Measurements from ENCODE around the gene RNF41. TPM values are rescaled to one million over a fixed set of nuclear protein-coding genes. Genes with fewer than 3 reads are reported as not detected.

RNF41 gene
- total and polyA plus RNA-seq, 2 donors (not counting 1 experiment from before 2014, with no cell fraction given): 113 to 129 TPM

DNA sequence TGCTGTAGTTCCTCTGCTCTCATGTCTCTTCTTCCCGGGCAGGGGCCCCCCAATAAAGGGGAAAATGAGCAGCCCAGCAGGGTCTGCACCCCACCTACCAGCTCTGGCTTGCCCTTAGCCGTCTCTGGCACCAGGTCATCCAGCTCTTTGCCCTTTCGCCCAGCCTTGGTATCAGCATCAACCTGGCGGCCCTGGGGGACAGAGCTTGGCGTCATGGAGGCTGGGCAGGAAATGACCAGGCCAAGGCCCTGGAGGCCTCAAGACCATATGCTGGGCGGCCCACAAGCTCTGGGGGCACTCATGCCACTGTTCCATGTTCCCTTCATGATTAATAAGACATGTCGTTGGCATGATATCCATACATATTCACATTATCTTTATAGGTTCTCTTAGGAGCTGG is 48.9 kb downstream of the RNF41 start:
- Histone ChIP-seq H4K20me1 (ENCODE audit: control insufficient read depth, insufficient read depth, low read length, poor library complexity, severe bottlenecking) (no peaks in the 10 kb centered on the region), H3K27me3 (replicated peaks in 1 of 4; ENCODE audit: control extremely low read depth in 1 of 4, control insufficient read depth in 3 of 4, insufficient read depth in 4 of 4, low read length in 3 of 4) (no peaks in the 10 kb centered on the region), H2AFZ (ENCODE audit: insufficient read depth, low read depth, low read length, poor library complexity, severe bottlenecking) (no peak overlapping the region), H3K27ac (ENCODE audit: low read length in 2 of 2) (no peak overlapping the region), H3K4me2 (replicated peaks; ENCODE audit: low read depth, low read length, poor library complexity, severe bottlenecking) (no peak overlapping the region), H3K9ac (ENCODE audit: low read length) (no peak overlapping the region), H3K4me3 (ENCODE audit: control extremely low read depth in 1 of 5, extremely low read depth in 1 of 5, insufficient read depth in 1 of 5, low read depth in 2 of 5, low read length in 4 of 5) (no peak overlapping the region), H3K4me1 (ENCODE audit: control insufficient read depth in 2 of 2, insufficient read depth in 2 of 2, low read length in 2 of 2) (no peaks in the 10 kb centered on the region), H3K36me3 (replicated peaks in 1 of 2; ENCODE audit: control extremely low read depth in 1 of 2, control insufficient read depth in 1 of 2, extremely low read depth in 1 of 2, insufficient read depth in 2 of 2, low read length in 1 of 2) (peaks cover 3 to 72% of the 10 kb centered on the region in 2 experiments), H3K79me2 (ENCODE audit: control insufficient read depth, insufficient read depth, low read length) (no peaks in the 10 kb centered on the region), H3K9me3 (ENCODE audit: control extremely low read depth in 1 of 3, control insufficient read depth in 2 of 3, insufficient read depth in 1 of 3, low read length in 2 of 3) (no peaks in the 10 kb centered on the region)
- Mint-ChIP-seq H3K9me3 (ENCODE audit: insufficient read depth) (no peaks in the 10 kb centered on the region), H3K27ac (no peak overlapping the region), H3K27me3 (no peaks in the 10 kb centered on the region), H3K4me1 (no peaks in the 10 kb centered on the region), H3K4me3 (no peak overlapping the region)
- ChIA-PET POLR2A (no interaction called here), CTCF (no interaction called here)
- intact Hi-C loops (cut with micrococcal nuclease): no loop called here
- ATAC-seq (ENCODE audit: low read depth) (no peak), DNase-seq (no peak)
- no peak for TF ChIP-seq EZH2 (IDR thresholded peaks at IDR 0.05; ENCODE audit: borderline replicate concordance, insufficient read depth, low read depth, low read length, poor library complexity, severe bottlenecking)
- TF ChIP-seq, protein P1, sequence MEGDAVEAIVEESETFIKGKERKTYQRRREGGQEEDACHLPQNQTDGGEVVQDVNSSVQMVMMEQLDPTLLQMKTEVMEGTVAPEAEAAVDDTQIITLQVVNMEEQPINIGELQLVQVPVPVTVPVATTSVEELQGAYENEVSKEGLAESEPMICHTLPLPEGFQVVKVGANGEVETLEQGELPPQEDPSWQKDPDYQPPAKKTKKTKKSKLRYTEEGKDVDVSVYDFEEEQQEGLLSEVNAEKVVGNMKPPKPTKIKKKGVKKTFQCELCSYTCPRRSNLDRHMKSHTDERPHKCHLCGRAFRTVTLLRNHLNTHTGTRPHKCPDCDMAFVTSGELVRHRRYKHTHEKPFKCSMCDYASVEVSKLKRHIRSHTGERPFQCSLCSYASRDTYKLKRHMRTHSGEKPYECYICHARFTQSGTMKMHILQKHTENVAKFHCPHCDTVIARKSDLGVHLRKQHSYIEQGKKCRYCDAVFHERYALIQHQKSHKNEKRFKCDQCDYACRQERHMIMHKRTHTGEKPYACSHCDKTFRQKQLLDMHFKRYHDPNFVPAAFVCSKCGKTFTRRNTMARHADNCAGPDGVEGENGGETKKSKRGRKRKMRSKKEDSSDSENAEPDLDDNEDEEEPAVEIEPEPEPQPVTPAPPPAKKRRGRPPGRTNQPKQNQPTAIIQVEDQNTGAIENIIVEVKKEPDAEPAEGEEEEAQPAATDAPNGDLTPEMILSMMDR (IDR thresholded peaks at IDR 0.05): no peak
- WGBS (ENCODE audit: insufficient coverage): 100% methylated on average over 5 of the region's 7 CpGs

DNA sequence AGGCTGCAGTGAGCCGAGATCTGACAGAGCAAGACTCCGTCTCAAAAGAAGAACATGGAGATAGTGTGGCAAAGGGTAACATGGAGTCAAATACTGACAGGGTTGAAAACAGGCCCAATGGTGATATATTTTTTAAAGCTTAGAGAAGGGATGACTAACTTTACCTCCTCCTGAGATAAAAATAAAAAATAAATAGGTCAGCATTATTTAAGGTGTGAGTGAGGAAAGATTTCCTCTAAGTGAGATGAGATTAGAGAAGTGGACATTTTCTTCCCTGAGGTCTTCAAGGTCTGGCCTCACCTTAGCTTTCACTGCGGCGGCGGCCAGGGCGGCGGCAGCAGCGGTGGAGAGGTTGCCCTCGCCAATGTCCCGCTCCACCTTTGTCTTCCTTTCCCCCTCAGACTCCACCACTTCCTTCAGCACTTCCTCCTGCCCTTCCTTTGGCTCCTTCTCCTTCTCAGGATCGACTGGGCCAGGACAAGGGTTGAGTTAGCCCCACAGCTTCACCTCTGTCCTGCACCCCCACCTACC is 52.4 kb downstream of the RNF41 start:
- no peak overlapping the region for H2AFZ ChIP-seq (ENCODE audit: insufficient read depth, low read depth, low read length, poor library complexity, severe bottlenecking)
- Mint-ChIP-seq H3K4me3 (no peak overlapping the region), H3K27ac (peak overlapping the region; percentile 67), H3K9me3 (ENCODE audit: insufficient read depth) (no peaks in the 10 kb centered on the region), H3K27me3 (no peaks in the 10 kb centered on the region), H3K4me1 (no peaks in the 10 kb centered on the region)
- CTCF ChIA-PET: interaction anchor here (0.6 kb wide), 2 partner anchors 20 to 514 kb away, joined by 3 read pairs; partner anchors contain the start of gene SMARCC2
- no peak for TF ChIP-seq EZH2 (IDR thresholded peaks at IDR 0.05; ENCODE audit: borderline replicate concordance, insufficient read depth, low read depth, low read length, poor library complexity, severe bottlenecking)
- TF ChIP-seq, protein P1 (IDR thresholded peaks at IDR 0.05): no peak
- no peaks in the 10 kb centered on the region for H4K20me1 ChIP-seq (ENCODE audit: control insufficient read depth, insufficient read depth, low read length, poor library complexity, severe bottlenecking)
- H3K79me2 ChIP-seq (ENCODE audit: control insufficient read depth, insufficient read depth, low read length): no peaks in the 10 kb centered on the region
- no peak overlapping the region for H3K27ac ChIP-seq (ENCODE audit: low read length in 2 of 2)
- no peak for ATAC-seq (ENCODE audit: low read depth)
- H3K9me3 ChIP-seq (ENCODE audit: control extremely low read depth in 1 of 3, control insufficient read depth in 2 of 3, insufficient read depth in 1 of 3, low read length in 2 of 3): no peaks in the 10 kb centered on the region
- POLR2A ChIA-PET: no interaction called here
- no peak overlapping the region for H3K4me2 ChIP-seq (replicated peaks; ENCODE audit: low read depth, low read length, poor library complexity, severe bottlenecking)
- DNase-seq: no peak
- intact Hi-C loops (cut with micrococcal nuclease): no loop called here
- H3K36me3 ChIP-seq (replicated peaks in 1 of 2; ENCODE audit: control extremely low read depth in 1 of 2, control insufficient read depth in 1 of 2, extremely low read depth in 1 of 2, insufficient read depth in 2 of 2, low read length in 1 of 2): peaks cover 5 to 86% of the 10 kb centered on the region in 2 experiments
- no peaks in the 10 kb centered on the region for H3K4me1 ChIP-seq (ENCODE audit: control insufficient read depth in 2 of 2, insufficient read depth in 2 of 2, low read length in 2 of 2)
- WGBS (ENCODE audit: insufficient coverage): 92% methylated on average over 11 of the region's 11 CpGs
- H3K9ac ChIP-seq (ENCODE audit: low read length): no peak overlapping the region
- H3K27me3 ChIP-seq (replicated peaks in 1 of 4; ENCODE audit: control extremely low read depth in 1 of 4, control insufficient read depth in 3 of 4, insufficient read depth in 4 of 4, low read length in 3 of 4): no peaks in the 10 kb centered on the region
- no peak overlapping the region for H3K4me3 ChIP-seq (ENCODE audit: control extremely low read depth in 1 of 5, extremely low read depth in 1 of 5, insufficient read depth in 1 of 5, low read depth in 2 of 5, low read length in 4 of 5)
